ENCODE data around the gene NRG2.

Gene NRG2

GRCh38 chr5:139895647-139896046 lies 147.5 kb downstream of the NRG2 start:
- H3K4me2 ChIP-seq (ENCODE audit: low read length): no peak overlapping the region
- no peak overlapping the region for H3K27ac ChIP-seq
- no peaks in the 10 kb centered on the region for H3K4me1 ChIP-seq
- no peak overlapping the region for H2AFZ ChIP-seq
- no peaks in the 10 kb centered on the region for H3K9me3 ChIP-seq (ENCODE audit: control insufficient read depth, low read length)
- no peaks in the 10 kb centered on the region for H3K79me2 ChIP-seq
- no peaks in the 10 kb centered on the region for H3K27me3 ChIP-seq (ENCODE audit: control insufficient read depth, insufficient read depth, low read length)
- no peaks in the 10 kb centered on the region for H3K36me3 ChIP-seq (ENCODE audit: control insufficient read depth, insufficient read depth, low read length)
- no peak for TF ChIP-seq CTCF (IDR thresholded peaks at IDR 0.05)
- H3K9ac ChIP-seq: no peak overlapping the region
- H3K4me3 ChIP-seq (ENCODE audit: low read depth, low read length): no peak overlapping the region

- Histone ChIP-seq H3K4me3 (ENCODE audit: low read depth, low read length) (no peak overlapping the region), H3K4me2 (ENCODE audit: low read length) (no peak overlapping the region), H3K9me3 (ENCODE audit: control insufficient read depth, low read length) (no peaks in the 10 kb centered on the region), H3K9ac (no peak overlapping the region), H3K4me1 (no peaks in the 10 kb centered on the region), H3K36me3 (ENCODE audit: control insufficient read depth, insufficient read depth, low read length) (no peaks in the 10 kb centered on the region), H3K27ac (no peak overlapping the region), H3K79me2 (no peaks in the 10 kb centered on the region), H3K27me3 (ENCODE audit: control insufficient read depth, insufficient read depth, low read length) (no peaks in the 10 kb centered on the region), H2AFZ (no peak overlapping the region)
- no peak for TF ChIP-seq CTCF (IDR thresholded peaks at IDR 0.05)
These were observed 148.1 kb downstream of the NRG2 start for GRCh38 chr5:139895046-139895445.

- H2AFZ ChIP-seq: no peak overlapping the region
- no peaks in the 10 kb centered on the region for H3K27me3 ChIP-seq (ENCODE audit: control insufficient read depth, insufficient read depth, low read length)
- no peaks in the 10 kb centered on the region for H3K79me2 ChIP-seq
- no peak overlapping the region for H3K27ac ChIP-seq
- TF ChIP-seq CTCF (IDR thresholded peaks at IDR 0.05): no peak
- H3K4me3 ChIP-seq (ENCODE audit: low read depth, low read length): no peak overlapping the region
- H3K9ac ChIP-seq: no peak overlapping the region
- H3K36me3 ChIP-seq (ENCODE audit: control insufficient read depth, insufficient read depth, low read length): no peaks in the 10 kb centered on the region
- H3K4me1 ChIP-seq: no peaks in the 10 kb centered on the region
- H3K4me2 ChIP-seq (ENCODE audit: low read length): no peak overlapping the region
- no peaks in the 10 kb centered on the region for H3K9me3 ChIP-seq (ENCODE audit: control insufficient read depth, low read length)
These were observed 149.2 kb downstream of the NRG2 start for GRCh38 chr5:139893873-139894272.

- TF ChIP-seq CTCF (IDR thresholded peaks at IDR 0.05): no peak
- H3K79me2 ChIP-seq: no peaks in the 10 kb centered on the region
- H3K4me2 ChIP-seq (ENCODE audit: low read length): no peak overlapping the region
These were observed 153.7 kb downstream of the NRG2 start for GRCh38 chr5:139889410-139889809.

GRCh38 chr5:139888370-139888769 lies 154.7 kb downstream of the NRG2 start:
- Histone ChIP-seq H3K27ac (no peak overlapping the region), H3K4me3 (ENCODE audit: low read depth, low read length) (no peak overlapping the region), H3K9me3 (ENCODE audit: control insufficient read depth, low read length) (no peaks in the 10 kb centered on the region), H2AFZ (no peak overlapping the region), H3K9ac (no peak overlapping the region), H3K36me3 (ENCODE audit: control insufficient read depth, insufficient read depth, low read length) (no peaks in the 10 kb centered on the region), H3K4me1 (no peaks in the 10 kb centered on the region), H3K4me2 (ENCODE audit: low read length) (no peak overlapping the region), H3K27me3 (ENCODE audit: control insufficient read depth, insufficient read depth, low read length) (no peaks in the 10 kb centered on the region), H3K79me2 (no peaks in the 10 kb centered on the region)
- TF ChIP-seq CTCF (IDR thresholded peaks at IDR 0.05): no peak

More at GRCh38 chr5:139889410-139889809, 153.7 kb downstream of the NRG2 start:
- no peak overlapping the region for H3K9ac ChIP-seq
- H3K27ac ChIP-seq: no peak overlapping the region
- no peaks in the 10 kb centered on the region for H3K27me3 ChIP-seq (ENCODE audit: control insufficient read depth, insufficient read depth, low read length)
- no peaks in the 10 kb centered on the region for H3K9me3 ChIP-seq (ENCODE audit: control insufficient read depth, low read length)
- no peaks in the 10 kb centered on the region for H3K4me1 ChIP-seq
- no peak overlapping the region for H3K4me3 ChIP-seq (ENCODE audit: low read depth, low read length)
- H3K36me3 ChIP-seq (ENCODE audit: control insufficient read depth, insufficient read depth, low read length): no peaks in the 10 kb centered on the region
- H2AFZ ChIP-seq: no peak overlapping the region

Measured in parathyroid adenoma (tissue), 2 donors.